Measurements from ENCODE around the gene ADGRB2.

Gene ADGRB2

GRCh38 chr1:31677401-31677800 lies 86.7 kb downstream of the ADGRB2 start:
- no peak for DNase-seq (ENCODE audit: low spot score)

Data from HuH-7 (cell line).